SIG-M5 treated with dmso at 0.1 percent for 504 hours (cell line): ENCODE measurements around the gene NCAPH2.
A peak's percentile ranks its signal among the peaks of the same experiment; 100 is the strongest.

ENCODE experiments used
- DNase-seq: peaks from one replicate; lab custom pipeline; 2025; ENCODE audit not compliant: unreplicated experiment; lab: John Stamatoyannopoulos, UW

Gene NCAPH2

DNA sequence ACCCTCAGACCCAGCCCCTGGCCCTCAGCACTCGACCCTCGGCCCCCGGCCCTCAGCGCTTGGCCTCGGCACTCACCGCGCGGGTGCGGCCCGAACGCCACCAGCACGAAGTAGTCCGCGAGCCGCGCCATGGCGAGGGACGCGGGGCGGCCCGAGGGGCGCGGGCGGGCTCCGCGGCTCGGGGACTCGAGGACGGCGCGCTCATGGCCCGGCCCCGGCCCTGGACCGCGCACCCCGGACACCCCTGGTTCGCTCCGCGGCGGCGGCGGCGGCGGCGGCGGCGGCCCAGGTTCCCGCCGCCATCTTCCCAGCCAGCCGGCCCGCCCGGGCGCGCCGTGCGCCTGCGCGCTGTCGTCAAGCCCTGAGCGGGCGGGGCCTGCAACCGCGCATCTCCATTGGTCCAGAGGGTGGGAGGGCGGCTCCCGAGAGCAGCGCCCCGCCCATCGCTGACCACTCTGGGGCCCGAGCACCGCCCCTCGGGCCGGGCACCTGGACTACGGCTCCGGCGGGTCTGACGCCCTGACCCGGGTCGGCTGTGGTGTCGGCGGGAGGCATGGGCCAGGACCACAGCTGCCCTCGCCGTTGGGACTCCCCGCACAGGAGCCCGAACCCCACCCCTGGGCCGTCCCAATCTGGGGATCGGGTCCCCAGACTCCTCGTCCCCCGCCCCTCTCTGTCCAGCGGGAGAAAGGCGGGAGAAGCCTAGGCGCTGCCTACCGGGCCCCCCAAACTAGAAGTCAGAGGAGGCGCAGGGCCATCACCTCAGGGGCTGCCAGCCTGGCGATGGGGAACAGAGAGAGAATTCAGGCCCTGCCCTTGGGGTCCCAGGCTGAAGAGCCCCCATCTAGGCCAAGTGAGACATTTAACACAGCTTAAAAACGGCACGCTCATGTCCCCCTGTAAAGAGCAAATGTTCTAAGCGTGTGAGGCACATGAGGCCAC, 33.0 kb upstream of the NCAPH2 start, which contains the start of gene SBF1:
Gene SBF1 (minus strand): TSS at position 326 of the 942 bp plus-strand sequence. CDS start 195 bp downstream, at position 131.
- peak; percentile 58 for DNase-seq

DNA sequence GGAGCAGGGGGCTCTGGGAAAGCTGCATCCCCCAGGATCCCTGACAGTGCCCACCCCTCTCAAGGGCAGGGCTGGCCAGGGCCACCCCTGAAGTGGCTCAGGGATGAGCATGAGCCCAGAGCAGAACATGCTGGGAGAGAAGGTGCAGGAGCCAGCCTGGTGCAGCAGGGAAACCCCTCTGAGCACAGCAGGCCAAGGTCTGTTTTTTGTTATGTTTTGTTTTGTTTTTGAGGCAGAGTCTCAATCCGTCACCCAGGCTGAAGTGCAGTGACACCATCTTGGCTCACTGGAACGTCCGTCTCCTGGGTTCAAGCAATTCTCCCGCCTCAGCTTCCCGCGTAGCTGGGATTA, 32.4 kb upstream of the NCAPH2 start:
- no peak for DNase-seq

DNA sequence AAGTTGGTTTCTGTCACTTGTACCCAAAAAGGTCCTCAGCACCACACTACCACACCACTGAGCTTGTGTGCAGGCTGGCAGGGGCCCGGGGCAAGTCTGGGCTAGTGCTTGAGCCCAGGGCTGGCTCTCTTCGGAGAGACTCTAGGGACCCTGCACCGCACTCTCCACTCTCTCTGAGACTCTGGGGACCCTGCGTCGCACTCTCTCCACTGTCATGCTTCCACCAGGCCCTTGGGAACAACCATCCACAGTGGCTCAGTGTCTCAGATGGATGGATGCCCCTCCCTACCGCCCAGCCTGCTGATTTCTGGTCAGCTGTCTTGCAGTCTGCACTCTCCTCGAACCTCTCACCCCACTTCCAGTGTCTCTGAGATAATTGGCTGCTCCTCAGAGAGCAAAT, 31.2 kb upstream of the NCAPH2 start:
- no peak for DNase-seq

DNA sequence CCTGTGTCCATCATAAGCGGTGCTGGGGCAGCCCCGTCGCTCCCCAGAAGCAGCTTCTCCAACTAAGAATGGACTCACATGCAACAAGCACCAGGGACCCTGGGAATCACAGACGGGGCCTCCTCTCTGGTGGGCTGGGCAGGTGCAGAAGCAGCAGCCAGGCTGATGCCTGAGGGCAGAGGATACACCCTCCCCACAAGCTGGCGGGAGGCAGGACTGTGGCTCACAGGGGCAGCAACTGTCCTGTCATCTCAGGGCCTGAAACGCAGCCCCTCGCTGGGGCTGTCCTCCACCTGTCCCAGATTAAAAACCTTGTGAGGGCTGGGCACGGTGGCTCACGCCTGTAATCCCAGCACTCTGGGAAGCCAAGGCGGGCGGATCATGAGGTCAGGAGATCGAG, 30.1 kb upstream of the NCAPH2 start:
- DNase-seq = no peak

DNA sequence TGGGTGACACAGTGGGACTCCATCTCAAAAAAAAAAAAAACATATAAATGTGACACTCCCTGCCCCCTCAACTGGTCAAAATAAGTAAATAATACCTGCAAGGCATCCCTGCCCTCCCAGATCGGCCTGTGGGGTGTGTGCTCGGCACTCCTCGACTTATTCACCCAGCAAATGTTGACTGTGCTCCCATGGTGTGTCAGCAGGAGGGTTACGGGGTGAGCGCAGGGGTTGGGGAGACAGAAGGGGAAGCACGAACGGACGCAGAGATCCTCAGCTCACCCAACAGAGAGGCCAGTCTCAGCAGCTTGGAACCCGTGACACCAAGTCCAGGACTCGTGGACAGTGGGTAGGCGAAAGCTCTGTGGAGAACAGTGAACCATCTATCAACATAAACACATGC, 28.3 kb upstream of the NCAPH2 start:
- no peak for DNase-seq

DNA sequence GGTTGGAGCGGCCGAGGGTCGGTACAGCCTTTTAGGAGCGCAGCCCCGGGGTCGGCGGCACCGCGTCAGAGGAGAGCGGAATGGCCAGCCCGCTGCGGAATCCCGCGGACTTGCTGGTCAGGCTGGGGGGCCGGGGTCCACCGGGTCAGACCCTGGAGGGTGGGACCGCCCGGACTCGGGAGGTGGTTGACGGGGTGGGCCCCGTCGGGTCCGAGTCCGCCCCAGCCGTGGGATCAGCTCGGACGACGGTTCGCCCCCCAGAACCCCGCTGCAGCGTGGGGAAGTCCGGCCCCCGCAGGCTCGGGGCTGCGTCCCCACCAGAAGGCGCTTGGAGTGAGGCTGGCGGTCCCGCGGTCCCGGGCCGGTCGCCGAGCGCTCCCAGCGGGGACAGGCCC, 27.0 kb upstream of the NCAPH2 start:
- DNase-seq = no peak

DNA sequence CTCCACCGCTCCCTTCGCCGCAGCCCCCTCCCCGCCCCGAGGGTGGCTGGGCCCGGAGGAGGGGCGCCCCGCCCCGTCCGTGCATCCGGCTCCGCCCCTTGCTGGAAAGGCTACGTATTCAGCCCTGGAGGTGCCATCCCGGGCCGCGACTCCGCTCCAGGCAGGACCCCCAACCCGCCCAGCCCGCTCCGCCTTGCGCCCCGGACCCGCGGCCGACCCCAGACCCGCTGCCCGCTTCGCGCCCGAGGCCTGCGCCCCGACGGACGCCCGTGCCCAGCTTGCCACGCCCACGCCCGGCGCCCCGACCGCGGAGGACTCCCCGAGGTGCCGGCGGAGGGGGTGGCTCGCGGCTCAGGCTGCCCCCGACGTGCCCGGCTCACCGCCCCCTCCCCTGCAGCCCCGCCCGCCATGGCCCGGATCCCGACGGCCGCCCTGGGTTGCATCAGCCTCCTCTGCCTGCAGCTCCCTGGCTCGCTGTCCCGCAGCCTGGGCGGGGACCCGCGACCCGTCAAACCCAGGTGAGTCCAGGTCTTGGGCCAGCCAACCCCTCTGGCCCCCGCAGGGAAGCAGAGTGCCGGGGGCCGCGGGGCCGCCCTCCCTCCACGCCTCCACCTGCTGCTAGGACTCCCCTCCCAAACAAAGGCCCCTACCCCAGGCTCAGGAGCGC, 26.5 kb upstream of the NCAPH2 start, which contains the start of gene ADM2:
Gene ADM2 (plus strand): TSS at position 104 of the 667 bp plus-strand sequence. CDS start 305 bp downstream, at position 409.
- DNase-seq = no peak

DNA sequence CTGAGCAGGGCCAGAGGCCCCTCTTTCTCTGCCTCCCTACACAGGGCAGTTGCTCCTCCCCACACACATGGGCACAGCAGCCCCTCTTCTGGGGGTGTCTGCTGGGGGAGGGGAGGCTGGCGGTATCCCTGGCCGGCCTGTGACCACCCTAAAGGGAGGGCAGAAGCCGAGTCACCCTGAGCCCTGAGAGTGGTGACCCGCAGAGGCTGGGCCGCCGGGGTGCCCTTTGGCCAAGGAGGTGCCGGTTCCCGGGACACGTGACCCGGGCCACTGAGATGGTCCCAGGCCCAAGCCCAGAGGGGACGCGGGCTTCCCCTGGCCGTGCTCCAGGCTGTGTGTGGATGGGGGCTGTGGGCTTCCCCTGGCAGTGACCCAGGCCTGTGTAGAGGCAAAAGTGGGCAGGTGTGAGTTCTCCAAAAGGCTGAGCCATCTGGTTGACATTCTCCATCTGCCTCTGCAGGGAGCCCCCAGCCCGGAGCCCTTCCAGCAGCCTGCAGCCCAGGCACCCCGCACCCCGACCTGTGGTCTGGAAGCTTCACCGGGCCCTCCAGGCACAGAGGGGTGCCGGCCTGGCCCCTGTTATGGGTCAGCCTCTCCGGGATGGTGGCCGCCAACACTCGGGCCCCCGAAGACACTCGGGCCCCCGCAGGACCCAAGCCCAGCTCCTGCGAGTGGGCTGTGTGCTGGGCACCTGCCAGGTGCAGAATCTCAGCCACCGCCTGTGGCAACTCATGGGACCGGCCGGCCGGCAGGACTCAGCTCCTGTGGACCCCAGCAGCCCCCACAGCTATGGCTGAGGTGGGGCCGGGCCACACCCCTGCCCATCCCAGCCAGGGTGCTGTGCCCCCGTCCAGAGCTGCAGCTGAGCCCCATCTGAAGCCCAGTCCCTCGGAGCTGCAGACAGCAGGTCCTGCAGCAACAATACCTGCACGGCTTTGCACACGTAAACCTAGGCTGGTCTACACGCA, 25.6 kb upstream of the NCAPH2 start:
- no peak for DNase-seq

DNA sequence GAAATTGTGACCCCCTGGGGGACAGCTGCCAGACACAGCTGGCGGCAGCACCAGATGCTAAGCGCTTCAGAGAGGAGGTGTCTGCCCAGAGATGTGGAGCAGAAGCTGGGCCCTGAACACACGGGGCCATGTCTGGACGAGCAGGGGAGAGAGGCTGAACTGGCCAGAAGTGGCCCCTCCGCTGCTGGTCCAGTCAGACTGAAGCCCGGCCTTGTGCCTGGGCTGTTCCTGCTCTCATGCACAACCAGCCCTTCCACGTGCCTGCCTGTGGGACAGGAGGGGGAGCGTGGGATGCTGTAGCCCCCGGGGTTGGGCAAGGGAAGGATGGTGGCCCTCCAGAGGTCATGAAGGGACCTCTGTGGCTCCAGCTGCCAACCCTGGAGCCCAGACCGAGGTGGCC, 24.9 kb upstream of the NCAPH2 start:
- DNase-seq = no peak

DNA sequence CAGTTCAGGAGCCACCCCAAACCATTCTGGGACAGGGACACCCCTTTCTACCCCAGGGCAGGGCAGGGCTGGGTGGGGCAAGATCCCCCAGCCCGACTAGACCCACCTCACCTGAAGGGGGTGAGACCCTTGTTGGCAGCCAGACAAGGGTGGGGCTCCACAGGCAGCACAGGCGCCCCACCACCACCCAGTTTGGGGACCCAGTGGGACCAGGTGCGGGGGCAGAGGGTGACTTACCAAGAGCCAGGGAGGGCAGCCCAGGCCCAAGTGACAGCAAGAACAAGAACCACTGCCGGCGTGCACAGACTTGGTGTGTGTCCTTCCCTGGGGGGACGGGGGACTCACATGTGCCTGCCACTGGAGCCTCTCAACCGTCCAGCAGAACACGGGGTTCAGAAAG, 24.5 kb upstream of the NCAPH2 start:
- DNase-seq = no peak

DNA sequence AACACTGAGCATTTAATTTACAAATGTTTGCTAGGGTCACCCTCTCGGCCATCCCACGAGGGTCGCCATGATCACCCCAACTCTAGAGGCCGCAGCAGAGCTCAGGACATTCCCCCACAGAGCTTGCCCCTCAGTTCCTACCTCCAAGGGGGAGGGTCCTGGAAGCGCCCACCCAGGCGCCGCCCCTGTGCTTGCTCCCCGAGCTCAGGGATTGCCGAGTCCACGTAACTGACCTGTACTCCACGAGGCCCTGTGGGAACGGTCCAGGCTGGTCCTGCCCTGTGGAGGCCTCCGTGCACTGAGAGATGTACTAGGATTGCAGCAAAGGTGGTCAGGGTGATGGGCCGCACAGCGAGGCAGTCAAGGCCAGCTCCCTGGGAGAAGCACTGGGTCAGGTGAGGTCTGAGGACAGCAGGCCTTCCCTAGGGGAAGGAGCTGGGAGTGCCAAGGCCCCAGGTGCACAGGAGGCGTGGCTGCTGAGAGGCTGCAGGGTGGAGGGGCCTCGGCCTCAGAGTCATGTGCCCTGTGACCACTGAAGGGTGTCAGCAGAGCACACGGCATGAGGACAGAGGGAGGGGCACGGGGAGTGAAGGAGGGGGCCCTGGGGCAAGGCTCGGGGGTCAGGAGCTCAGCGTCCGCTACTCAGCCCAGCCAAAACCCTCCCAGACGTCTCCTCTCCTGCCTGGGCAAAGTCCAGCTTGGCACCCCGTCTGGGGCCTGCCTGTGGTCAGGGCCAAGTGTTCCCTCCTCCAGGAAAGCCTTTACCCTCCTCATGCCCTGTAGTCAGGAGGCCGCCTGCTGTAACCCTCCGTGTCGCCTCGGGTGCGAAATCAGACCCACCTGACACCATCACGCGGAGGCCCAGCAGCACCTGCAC, 23.8 kb upstream of the NCAPH2 start:
- DNase-seq = no peak

DNA sequence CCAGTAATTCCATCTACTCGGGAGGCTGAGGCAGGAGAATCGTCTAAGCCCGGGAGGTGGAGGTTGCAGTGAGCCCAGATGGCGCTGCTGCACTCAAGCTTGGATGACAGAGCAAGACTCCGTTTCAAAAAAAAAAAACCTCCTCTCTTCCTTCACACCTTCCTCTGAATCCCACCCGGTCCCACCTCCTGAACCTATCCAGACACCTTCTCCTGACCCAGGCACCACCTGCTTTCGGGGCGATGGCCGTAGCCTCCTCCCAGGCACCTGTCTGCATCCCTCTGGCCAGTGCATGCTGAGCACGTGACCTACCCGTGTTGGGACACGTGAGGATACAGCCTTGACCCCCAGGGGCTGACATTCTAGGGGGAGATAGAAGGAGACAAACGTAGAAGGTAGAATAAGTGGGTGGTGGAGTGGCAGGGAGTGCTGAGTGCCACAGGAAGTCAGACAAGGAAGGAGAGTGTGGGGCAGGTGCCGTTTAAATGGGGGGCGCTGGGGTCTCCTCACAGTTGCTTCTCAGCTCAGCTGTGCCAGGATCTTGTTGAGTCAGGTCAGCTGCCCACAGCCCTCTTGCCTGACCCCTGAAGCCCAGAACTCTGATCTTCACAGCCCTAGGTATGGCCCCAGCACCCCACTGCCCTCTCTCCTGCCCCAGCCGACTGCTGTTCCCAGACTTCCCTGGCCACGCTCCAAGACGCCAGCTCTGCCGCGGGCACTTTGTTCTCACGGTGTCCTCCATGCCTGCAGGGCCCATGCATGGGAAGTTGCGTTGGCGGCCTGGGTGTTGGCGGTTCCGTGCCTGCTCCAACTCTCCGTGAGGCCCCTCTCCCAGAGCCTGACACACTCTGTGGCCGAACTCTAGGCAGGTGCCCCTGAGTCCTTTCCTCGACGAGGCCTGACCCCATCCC, 22.5 kb upstream of the NCAPH2 start:
- DNase-seq = no peak

DNA sequence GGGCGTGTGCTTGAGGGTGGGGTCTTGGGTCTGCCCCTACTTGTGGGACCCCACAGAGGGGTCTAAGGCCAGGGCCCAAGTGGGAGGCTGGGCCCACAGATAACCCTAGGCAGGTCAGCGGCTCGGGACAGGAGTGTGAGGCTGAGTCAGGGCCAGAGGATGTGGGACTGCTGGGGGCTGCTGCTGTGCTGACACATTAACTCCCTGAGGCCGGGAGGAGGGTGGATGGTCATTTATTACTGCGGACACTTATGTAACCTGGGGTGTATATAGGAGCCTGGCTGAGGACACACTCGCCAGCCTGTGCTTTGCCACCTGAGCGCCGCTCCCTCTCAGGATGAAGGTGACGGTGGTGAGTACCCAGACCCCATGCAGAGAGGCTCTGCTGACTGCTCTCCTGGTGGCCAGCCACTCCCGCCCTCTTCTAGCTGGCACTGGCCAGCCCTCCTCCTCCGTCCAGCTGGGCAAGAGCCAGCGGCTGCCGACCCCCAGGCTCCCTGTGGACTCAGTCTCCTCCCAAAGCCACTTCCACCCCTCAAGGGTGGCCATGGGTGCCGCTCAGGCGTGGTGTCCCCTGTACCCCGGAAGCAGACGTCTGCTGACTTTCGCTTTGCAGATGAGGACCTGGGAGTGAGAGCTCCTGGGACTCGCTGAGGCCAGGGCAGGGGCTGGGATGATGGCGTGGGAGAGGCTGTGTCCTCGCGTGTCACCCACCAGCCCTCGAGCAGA, 21.3 kb upstream of the NCAPH2 start, which contains the start of gene MIOX:
Gene MIOX (plus strand): TSS at position 299 of the 729 bp plus-strand sequence. CDS start 39 bp downstream, at position 338.
- DNase-seq = no peak

DNA sequence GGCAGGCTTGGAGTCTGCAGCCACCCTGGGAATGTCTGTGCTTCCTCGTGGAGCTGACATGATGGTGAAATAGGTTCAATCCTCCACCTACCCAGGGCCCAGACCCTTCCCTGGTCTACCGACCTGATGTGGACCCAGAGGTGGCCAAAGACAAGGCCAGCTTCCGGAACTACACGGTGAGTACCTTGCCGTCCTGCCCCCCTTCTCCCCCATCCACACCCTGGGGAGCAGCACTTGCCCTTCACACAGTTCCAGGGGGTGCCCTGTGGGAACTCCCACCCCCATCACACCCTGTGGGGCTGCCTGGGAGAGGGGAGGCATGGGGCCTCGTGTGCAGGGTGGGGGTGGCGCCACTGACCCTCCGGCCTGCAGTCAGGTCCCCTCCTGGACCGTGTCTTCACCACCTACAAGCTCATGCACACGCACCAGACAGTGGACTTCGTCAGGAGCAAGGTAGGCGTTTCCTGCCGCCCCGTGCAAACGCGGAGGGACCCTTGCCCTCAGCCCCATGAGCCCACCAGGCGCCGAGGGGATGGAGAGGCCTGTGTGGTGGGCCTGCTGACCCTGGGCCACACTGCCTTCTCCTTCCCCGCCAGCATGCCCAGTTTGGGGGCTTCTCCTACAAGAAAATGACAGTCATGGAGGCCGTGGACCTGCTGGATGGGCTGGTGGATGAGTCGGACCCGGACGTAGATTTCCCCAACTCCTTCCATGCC, 20.6 kb upstream of the NCAPH2 start:
- no peak for DNase-seq

DNA sequence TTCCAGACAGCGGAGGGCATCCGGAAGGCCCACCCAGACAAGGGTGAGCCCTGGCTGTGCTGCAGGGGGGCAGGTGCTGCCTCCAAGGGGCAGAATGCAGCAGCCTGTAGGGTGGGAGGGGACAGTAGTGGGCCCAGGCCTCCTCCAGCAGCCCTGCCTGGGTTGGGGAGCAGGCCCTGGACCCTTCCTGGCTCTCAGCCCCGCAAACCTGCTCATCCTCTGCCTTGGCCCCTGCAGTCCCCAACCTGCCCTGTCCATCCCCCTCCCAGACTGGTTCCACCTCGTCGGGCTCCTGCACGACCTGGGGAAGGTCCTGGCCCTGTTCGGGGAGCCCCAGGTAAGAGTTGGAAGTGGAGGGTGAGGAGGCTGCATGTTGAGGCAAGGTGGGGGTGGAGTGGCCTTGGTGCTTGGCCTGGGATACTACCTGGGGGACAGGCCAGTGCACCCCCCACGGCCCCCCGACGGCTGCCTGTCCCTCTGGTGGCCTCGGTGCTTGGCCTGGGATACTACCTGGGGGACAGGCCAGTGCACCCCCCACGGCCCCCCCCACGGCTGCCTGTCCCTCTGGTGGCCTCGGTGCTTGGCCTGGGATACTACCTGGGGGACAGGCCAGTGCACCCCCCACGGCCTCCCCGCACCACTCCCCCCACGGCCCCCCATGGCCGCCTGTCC, 19.9 kb upstream of the NCAPH2 start:
- DNase-seq = no peak

DNA sequence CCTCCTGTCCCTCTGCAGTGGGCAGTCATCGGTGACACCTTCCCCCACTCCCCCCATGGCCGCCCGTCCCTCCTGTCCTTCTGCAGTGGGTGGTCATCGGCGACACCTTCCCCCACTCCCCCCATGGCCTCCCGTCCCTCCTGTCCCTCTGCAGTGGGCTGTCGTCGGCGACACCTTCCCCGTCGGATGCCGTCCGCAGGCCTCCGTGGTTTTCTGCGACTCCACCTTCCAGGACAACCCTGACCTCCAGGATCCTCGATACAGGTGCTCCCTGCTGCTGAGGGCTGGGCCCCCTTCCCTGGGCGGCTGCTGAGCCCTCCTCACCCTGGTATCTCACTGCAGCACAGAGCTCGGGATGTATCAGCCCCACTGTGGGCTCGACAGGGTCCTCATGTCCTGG, 19.1 kb upstream of the NCAPH2 start:
- DNase-seq = no peak
